B cell (primary cell): ENCODE data around the gene DCST2. TPM values are rescaled to one million over a fixed set of nuclear protein-coding genes. Genes with fewer than 3 reads are reported as not detected.

Source experiments
- ATAC-seq: fragments of 200-7000 bp; cut with Tn5 transposase; one replicate; pipeline ENCODE4 v1.10.0; 2021; ENCODE audit warnings: low read depth, mild to moderate bottlenecking, moderate number of reproducible peaks, moderate library complexity
- CTCF ChIA-PET: fragments of 350-600 bp; sonication (Branson Sonifier 250); formaldehyde crosslinking; loops from one replicate; lab custom pipeline; 2021; ENCODE audit warnings: antibody characterized with exemption, inconsistent platforms; lab: Charles Lee
- POLR2A ChIA-PET: fragments of 350-600 bp; sonication (Branson Sonifier 250); formaldehyde crosslinking; loops from one replicate; lab custom pipeline; 2021; ENCODE audit warnings: antibody characterized with exemption; lab: Charles Lee
- DNase-seq: peaks from one replicate; pipeline ENCODE4 v3.0.0; 2013
- H2AFZ ChIP-seq: 2 replicates; pipeline ENCODE4 v1.6.1; 2012; ENCODE audit warnings: mild to moderate bottlenecking, low read depth, low read length; ENCODE audit not compliant: insufficient read depth, poor library complexity, severe bottlenecking
- H3K27ac ChIP-seq, 2 donors: 1 replicate in 1 of 2; 2 replicates in 1 of 2; pipeline ENCODE4 v1.5.1; 2012 to 2013; ENCODE audit warnings: low read length in 2 of 2, mild to moderate bottlenecking in 2 of 2, moderate library complexity in 1 of 2
- H3K27me3 ChIP-seq, 4 experiments: fragments of 200-600 bp in 1 of 4; sonication (generic) in 1 of 4; replicated peaks in 1 of 4; 1 replicate in 2 of 4; 2 replicates in 2 of 4; pipeline versions ENCODE4 v1.6.1 to v1.7.0; 2013 to 2016; ENCODE audit warnings: low read length in 3 of 4, mild to moderate bottlenecking in 2 of 4, mixed read lengths in 1 of 4, moderate library complexity in 1 of 4; ENCODE audit not compliant: insufficient read depth in 4 of 4, control insufficient read depth in 3 of 4; ENCODE audit errors: control extremely low read depth in 1 of 4
- H3K36me3 ChIP-seq, 2 experiments: replicated peaks in 1 of 2; 1 replicate in 1 of 2; 2 replicates in 1 of 2; pipeline versions ENCODE4 v1.6.1 to v1.7.1; 2013; ENCODE audit warnings: low read length in 1 of 2; ENCODE audit not compliant: insufficient read depth in 2 of 2, control insufficient read depth in 1 of 2; ENCODE audit errors: control extremely low read depth in 1 of 2, extremely low read depth in 1 of 2
- H3K4me1 ChIP-seq, 2 donors: fragments of 200-600 bp in 1 of 2; sonication (generic) in 1 of 2; 1 replicate in 1 of 2; 2 replicates in 1 of 2; pipeline versions ENCODE4 v1.5.1 to v1.6.1; 2013 to 2017; ENCODE audit warnings: low read length in 2 of 2; ENCODE audit not compliant: control insufficient read depth in 2 of 2, insufficient read depth in 2 of 2
- H3K4me2 ChIP-seq: replicated peaks from 2 replicates; pipeline ENCODE3; 2012; ENCODE audit warnings: mild to moderate bottlenecking, low read depth, low read length; ENCODE audit not compliant: poor library complexity, severe bottlenecking
- H3K4me3 ChIP-seq, 5 experiments: fragments of 200-600 bp in 1 of 5; sonication (generic) in 1 of 5; 1 replicate in 3 of 5; 2 replicates in 2 of 5; pipeline versions ENCODE4 v1.5.1 to v1.7.0; 2011 to 2016; ENCODE audit warnings: low read length in 4 of 5, mild to moderate bottlenecking in 4 of 5, low read depth in 2 of 5, control low read depth in 1 of 5, moderate library complexity in 1 of 5; ENCODE audit not compliant: insufficient read depth in 1 of 5; ENCODE audit errors: control extremely low read depth in 1 of 5, extremely low read depth in 1 of 5
- H3K79me2 ChIP-seq: fragments of 200-600 bp; sonication (generic); one replicate; pipeline ENCODE4 v1.6.0; 2016; ENCODE audit warnings: low read length; ENCODE audit not compliant: control insufficient read depth, insufficient read depth
- H3K9ac ChIP-seq: fragments of 200-600 bp; sonication (generic); 2 replicates; pipeline ENCODE4 v1.6.1; 2017; ENCODE audit warnings: mild to moderate bottlenecking, low read length, moderate library complexity
- H3K9me3 ChIP-seq, 3 donors: one replicate each; pipeline versions ENCODE4 v1.6.1 to v1.7.1; 2013; ENCODE audit warnings: low read length in 2 of 3; ENCODE audit not compliant: control insufficient read depth in 2 of 3, insufficient read depth in 1 of 3; ENCODE audit errors: control extremely low read depth in 1 of 3
- H4K20me1 ChIP-seq: 2 replicates; pipeline ENCODE4 v1.6.0; 2012; ENCODE audit warnings: mild to moderate bottlenecking, low read length; ENCODE audit not compliant: insufficient read depth, control insufficient read depth, poor library complexity, severe bottlenecking
- H3K27ac Mint-ChIP-seq: one replicate; pipeline ENCODE4 v1.8.0; 2021; ENCODE audit warnings: mixed read lengths
- H3K27me3 Mint-ChIP-seq: one replicate; pipeline ENCODE4 v1.8.0; 2021; ENCODE audit warnings: mixed read lengths
- H3K4me1 Mint-ChIP-seq: one replicate; pipeline ENCODE4 v1.8.0; 2021; ENCODE audit warnings: mixed read lengths
- H3K4me3 Mint-ChIP-seq: one replicate; pipeline ENCODE4 v1.8.0; 2021; ENCODE audit warnings: mixed read lengths
- H3K9me3 Mint-ChIP-seq: one replicate; pipeline ENCODE4 v1.8.0; 2022; ENCODE audit warnings: mixed read lengths; ENCODE audit not compliant: insufficient read depth
- CTCF ChIP-seq: fragments of 200-600 bp; IDR thresholded peaks from one replicate; pipeline ENCODE4 v1.8.0; 2022; ENCODE audit warnings: antibody characterized with exemption, mild to moderate bottlenecking
- EZH2 ChIP-seq: IDR thresholded peaks from 2 replicates; pipeline ENCODE4 v1.6.1; 2012; ENCODE audit warnings: borderline replicate concordance, low read depth, mild to moderate bottlenecking, moderate library complexity, low read length; ENCODE audit not compliant: insufficient read depth, poor library complexity, severe bottlenecking
- WGBS: methylation state at CpG from one replicate; pipeline ENCODE4 v1.1.5; 2013; ENCODE audit warnings: missing lambda C conversion rate; ENCODE audit not compliant: insufficient coverage; 5-methylcytosine and 5-hydroxymethylcytosine counted together
- intact Hi-C: fragments of 100-400 bp; cut with micrococcal nuclease; formaldehyde crosslinking; loops from one replicate; pipeline ENCODE4 v1.10.0; 2022
- polyA plus RNA-seq: library from polyadenylated mRNA; depleted of rRNA; stranded (reverse); fragments of >200 nt; gene quantifications from 2 replicates; pipeline ENCODE4 v1.2.3, GENCODE V29; 2012
- total RNA-seq, 2 donors: library from RNA; stranded (reverse); fragments of 120-200 nt in 1 of 2; gene quantifications; 1 replicate in 1 of 2; 2 replicates in 1 of 2; pipeline versions ENCODE4 v1.2.3 to v1.2.4, GENCODE V29; 2013 to 2022

Gene DCST2
- total and polyA plus RNA-seq, 2 donors (not counting 1 experiment from before 2014, with no cell fraction given) = 0.89 to 5.4 TPM

- TF ChIP-seq CTCF = no peak
- TF ChIP-seq EZH2 = peak; percentile 74
- ChIA-PET POLR2A (interaction anchor here (0.5 to 2.8 kb wide), 2 partner anchors 15 to 56 kb away, joined by 3 to 9 read pairs; partner anchors contain the start of gene SLC50A1), CTCF (interaction anchor here (0.9 to 2.5 kb wide), 9 partner anchors 9 to 95 kb away, joined by 3 to 16 read pairs (median 4); partner anchors contain the start of genes ADAM15, EFNA4 and KRTCAP2)
- H3K9me3 ChIP-seq = peaks cover 0 to 30% (median 0%) of the 10 kb centered on the region in 3 donors
- peak; percentile 67 for DNase-seq
- H2AFZ ChIP-seq = peak overlapping the region; percentile 67
- H3K79me2 ChIP-seq = no peaks in the 10 kb centered on the region
- 2% methylated on average over 65 of the region's 67 CpGs for WGBS
- Mint-ChIP-seq H3K27me3 (peaks cover 37% of the 10 kb centered on the region), H3K27ac (peak overlapping the region; percentile 79), H3K4me3 (peak overlapping the region; percentile 89), H3K9me3 (no peaks in the 10 kb centered on the region), H3K4me1 (peaks cover 56% of the 10 kb centered on the region)
- no peaks in the 10 kb centered on the region for H3K36me3 ChIP-seq
- ATAC-seq = no peak
- H3K4me1 ChIP-seq = peaks cover 59 to 64% of the 10 kb centered on the region in 2 donors
- H3K9ac ChIP-seq = peak overlapping the region; percentile 59
- no peak overlapping the region for H3K27ac ChIP-seq
- peaks cover 0 to 57% (median 43%) of the 10 kb centered on the region in 4 experiments for H3K27me3 ChIP-seq
- intact Hi-C loops = loop anchor here (1.0 to 5.0 kb wide), 2 partner anchors 8 to 1358 kb away; no protein-coding TSS in a partner anchor
- peaks cover 46% of the 10 kb centered on the region for H4K20me1 ChIP-seq
- H3K4me3 ChIP-seq = peak overlapping the region in 4 of 5 experiments; percentile 25 to 45 (median 40)
- peak overlapping the region; percentile 97 for H3K4me2 ChIP-seq
These were observed 46.1 kb upstream of the DCST2 start for GRCh38 chr1:155079487-155080311.
